ENCODE results near the gene C16orf87. TPM values are rescaled to one million over a fixed set of nuclear protein-coding genes. Genes with fewer than 3 reads are reported as not detected.
A peak's percentile ranks its signal among the peaks of the same experiment; 100 is the strongest.

The C16orf87 gene
- total RNA-seq, 1 donor from 2014 or later, result 25.0 TPM

DNA sequence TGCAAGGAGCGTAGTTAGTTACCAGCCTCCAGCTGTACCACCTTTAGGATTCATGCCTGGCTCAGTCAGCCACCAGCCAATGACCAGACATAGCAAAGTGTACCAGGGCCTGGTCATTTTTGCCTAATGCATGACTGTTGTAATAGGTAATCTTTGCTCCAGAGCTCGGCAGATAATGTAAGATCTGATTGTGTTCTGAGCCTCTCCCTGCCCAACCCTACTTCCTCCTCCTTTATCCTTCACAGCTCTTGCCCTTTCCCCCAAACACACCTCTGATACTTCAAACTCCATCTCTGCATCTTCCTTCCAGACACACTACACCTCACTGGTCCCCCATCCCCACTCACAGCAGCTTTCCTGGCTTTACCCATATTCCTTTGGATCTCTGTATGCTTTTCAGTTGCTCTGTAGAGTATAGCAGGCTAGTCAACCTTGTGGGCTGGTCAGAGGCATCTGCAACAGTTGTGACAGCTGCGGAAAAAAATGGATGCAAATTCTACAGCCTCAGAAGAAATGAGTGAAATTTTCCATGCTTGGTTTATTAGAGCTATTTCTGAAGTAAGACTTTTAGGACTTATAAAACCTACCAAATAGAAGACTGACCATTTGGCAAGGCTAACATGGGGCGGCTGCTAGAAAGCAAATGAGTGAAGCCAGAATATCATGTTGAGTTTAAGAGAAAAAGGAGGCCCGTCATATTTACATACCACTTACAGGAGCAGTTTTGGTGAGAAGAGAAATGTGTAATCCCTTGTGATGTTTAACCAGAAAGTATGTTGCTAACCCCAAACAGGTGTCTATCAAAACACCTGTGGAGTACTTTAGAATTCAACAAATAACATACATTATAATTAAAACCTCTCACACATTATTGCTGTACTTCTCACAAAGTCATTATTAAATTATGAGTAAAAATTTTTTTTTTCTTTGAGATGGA is 19.9 kb upstream of the C16orf87 start:
- no peak for TF ChIP-seq EZH2 (IDR thresholded peaks at IDR 0.05; ENCODE audit: insufficient read depth, low read length)
- no peaks in the 10 kb centered on the region for H3K4me1 ChIP-seq (ENCODE audit: insufficient read depth, low read length)
- no peaks in the 10 kb centered on the region for H3K9me3 ChIP-seq (ENCODE audit: insufficient read depth, low read depth, low read length)
- H3K27ac ChIP-seq (ENCODE audit: low read depth, low read length), result no peak overlapping the region
- H3K4me2 ChIP-seq (ENCODE audit: low read length), result no peak overlapping the region
- H3K4me3 Mint-ChIP-seq (ENCODE audit: unreplicated experiment), result no peak overlapping the region
- FAIRE-seq (no peak), DNase-seq (ENCODE audit: low read depth) (no peak)
- no peak overlapping the region for H3K9ac ChIP-seq (ENCODE audit: low read length)
- no peak overlapping the region for H3K27ac Mint-ChIP-seq (ENCODE audit: unreplicated experiment)
- no peaks in the 10 kb centered on the region for H3K79me2 ChIP-seq (ENCODE audit: insufficient read depth, low read length)
- H3K4me1 Mint-ChIP-seq (ENCODE audit: low read depth, unreplicated experiment), result peaks cover 2% of the 10 kb centered on the region
- H3K36me3 Mint-ChIP-seq (ENCODE audit: low read depth, unreplicated experiment), result no peaks in the 10 kb centered on the region
- no peak overlapping the region for H2AFZ ChIP-seq (ENCODE audit: low read depth, low read length)
- H3K9me3 Mint-ChIP-seq (ENCODE audit: unreplicated experiment), result no peaks in the 10 kb centered on the region
- no peaks in the 10 kb centered on the region for H4K20me1 ChIP-seq (ENCODE audit: insufficient read depth, low read length)
- peaks cover 4% of the 10 kb centered on the region for H3K27me3 ChIP-seq (ENCODE audit: insufficient read depth, low read length)
- H3K36me3 ChIP-seq (ENCODE audit: insufficient read depth, low read length), result no peaks in the 10 kb centered on the region
- H3K27me3 Mint-ChIP-seq (ENCODE audit: low read depth, unreplicated experiment), result no peaks in the 10 kb centered on the region
- no peak overlapping the region for H3K4me3 ChIP-seq (ENCODE audit: insufficient read depth, low read depth, low read length)

- no peaks in the 10 kb centered on the region for H3K27me3 Mint-ChIP-seq (ENCODE audit: low read depth, unreplicated experiment)
- no peak overlapping the region for H3K4me2 ChIP-seq (ENCODE audit: low read length)
Observed at GRCh38 chr16:46848768-46849764, 18.1 kb upstream of the C16orf87 start.

More at GRCh38 chr16:46848768-46849764, 18.1 kb upstream of the C16orf87 start:
- H2AFZ ChIP-seq (ENCODE audit: low read depth, low read length), result no peak overlapping the region
- no peaks in the 10 kb centered on the region for H3K36me3 Mint-ChIP-seq (ENCODE audit: low read depth, unreplicated experiment)
- H3K27ac ChIP-seq (ENCODE audit: low read depth, low read length), result no peak overlapping the region
- H3K9me3 Mint-ChIP-seq (ENCODE audit: unreplicated experiment), result no peaks in the 10 kb centered on the region
- H3K36me3 ChIP-seq (ENCODE audit: insufficient read depth, low read length), result no peaks in the 10 kb centered on the region
- no peaks in the 10 kb centered on the region for H4K20me1 ChIP-seq (ENCODE audit: insufficient read depth, low read length)
- no peaks in the 10 kb centered on the region for H3K9me3 ChIP-seq (ENCODE audit: insufficient read depth, low read depth, low read length)
- H3K4me1 ChIP-seq (ENCODE audit: insufficient read depth, low read length), result no peaks in the 10 kb centered on the region
- peak overlapping the region; percentile 69 for H3K27ac Mint-ChIP-seq (ENCODE audit: unreplicated experiment)
- no peak for DNase-seq (ENCODE audit: low read depth)
- no peak overlapping the region for H3K9ac ChIP-seq (ENCODE audit: low read length)
- TF ChIP-seq, protein P1, sequence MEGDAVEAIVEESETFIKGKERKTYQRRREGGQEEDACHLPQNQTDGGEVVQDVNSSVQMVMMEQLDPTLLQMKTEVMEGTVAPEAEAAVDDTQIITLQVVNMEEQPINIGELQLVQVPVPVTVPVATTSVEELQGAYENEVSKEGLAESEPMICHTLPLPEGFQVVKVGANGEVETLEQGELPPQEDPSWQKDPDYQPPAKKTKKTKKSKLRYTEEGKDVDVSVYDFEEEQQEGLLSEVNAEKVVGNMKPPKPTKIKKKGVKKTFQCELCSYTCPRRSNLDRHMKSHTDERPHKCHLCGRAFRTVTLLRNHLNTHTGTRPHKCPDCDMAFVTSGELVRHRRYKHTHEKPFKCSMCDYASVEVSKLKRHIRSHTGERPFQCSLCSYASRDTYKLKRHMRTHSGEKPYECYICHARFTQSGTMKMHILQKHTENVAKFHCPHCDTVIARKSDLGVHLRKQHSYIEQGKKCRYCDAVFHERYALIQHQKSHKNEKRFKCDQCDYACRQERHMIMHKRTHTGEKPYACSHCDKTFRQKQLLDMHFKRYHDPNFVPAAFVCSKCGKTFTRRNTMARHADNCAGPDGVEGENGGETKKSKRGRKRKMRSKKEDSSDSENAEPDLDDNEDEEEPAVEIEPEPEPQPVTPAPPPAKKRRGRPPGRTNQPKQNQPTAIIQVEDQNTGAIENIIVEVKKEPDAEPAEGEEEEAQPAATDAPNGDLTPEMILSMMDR (IDR thresholded peaks at IDR 0.05; ENCODE audit: insufficient read depth, low read depth, low read length), result no peak
- no peak for TF ChIP-seq EZH2 (IDR thresholded peaks at IDR 0.05; ENCODE audit: insufficient read depth, low read length)
- no peak for FAIRE-seq
- H3K4me1 Mint-ChIP-seq (ENCODE audit: low read depth, unreplicated experiment), result peaks cover 2% of the 10 kb centered on the region
- no peak overlapping the region for H3K4me3 ChIP-seq (ENCODE audit: insufficient read depth, low read depth, low read length)
- no peak overlapping the region for H3K4me3 Mint-ChIP-seq (ENCODE audit: unreplicated experiment)
- no peaks in the 10 kb centered on the region for H3K79me2 ChIP-seq (ENCODE audit: insufficient read depth, low read length)
- H3K27me3 ChIP-seq (ENCODE audit: insufficient read depth, low read length), result peaks cover 4% of the 10 kb centered on the region

Measured in astrocyte (in vitro differentiated cells and primary cell).